ENCODE data around the gene DHX57.

Gene DHX57, protein sequence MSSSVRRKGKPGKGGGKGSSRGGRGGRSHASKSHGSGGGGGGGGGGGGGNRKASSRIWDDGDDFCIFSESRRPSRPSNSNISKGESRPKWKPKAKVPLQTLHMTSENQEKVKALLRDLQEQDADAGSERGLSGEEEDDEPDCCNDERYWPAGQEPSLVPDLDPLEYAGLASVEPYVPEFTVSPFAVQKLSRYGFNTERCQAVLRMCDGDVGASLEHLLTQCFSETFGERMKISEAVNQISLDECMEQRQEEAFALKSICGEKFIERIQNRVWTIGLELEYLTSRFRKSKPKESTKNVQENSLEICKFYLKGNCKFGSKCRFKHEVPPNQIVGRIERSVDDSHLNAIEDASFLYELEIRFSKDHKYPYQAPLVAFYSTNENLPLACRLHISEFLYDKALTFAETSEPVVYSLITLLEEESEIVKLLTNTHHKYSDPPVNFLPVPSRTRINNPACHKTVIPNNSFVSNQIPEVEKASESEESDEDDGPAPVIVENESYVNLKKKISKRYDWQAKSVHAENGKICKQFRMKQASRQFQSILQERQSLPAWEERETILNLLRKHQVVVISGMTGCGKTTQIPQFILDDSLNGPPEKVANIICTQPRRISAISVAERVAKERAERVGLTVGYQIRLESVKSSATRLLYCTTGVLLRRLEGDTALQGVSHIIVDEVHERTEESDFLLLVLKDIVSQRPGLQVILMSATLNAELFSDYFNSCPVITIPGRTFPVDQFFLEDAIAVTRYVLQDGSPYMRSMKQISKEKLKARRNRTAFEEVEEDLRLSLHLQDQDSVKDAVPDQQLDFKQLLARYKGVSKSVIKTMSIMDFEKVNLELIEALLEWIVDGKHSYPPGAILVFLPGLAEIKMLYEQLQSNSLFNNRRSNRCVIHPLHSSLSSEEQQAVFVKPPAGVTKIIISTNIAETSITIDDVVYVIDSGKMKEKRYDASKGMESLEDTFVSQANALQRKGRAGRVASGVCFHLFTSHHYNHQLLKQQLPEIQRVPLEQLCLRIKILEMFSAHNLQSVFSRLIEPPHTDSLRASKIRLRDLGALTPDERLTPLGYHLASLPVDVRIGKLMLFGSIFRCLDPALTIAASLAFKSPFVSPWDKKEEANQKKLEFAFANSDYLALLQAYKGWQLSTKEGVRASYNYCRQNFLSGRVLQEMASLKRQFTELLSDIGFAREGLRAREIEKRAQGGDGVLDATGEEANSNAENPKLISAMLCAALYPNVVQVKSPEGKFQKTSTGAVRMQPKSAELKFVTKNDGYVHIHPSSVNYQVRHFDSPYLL (N-terminal part only)

DNA sequence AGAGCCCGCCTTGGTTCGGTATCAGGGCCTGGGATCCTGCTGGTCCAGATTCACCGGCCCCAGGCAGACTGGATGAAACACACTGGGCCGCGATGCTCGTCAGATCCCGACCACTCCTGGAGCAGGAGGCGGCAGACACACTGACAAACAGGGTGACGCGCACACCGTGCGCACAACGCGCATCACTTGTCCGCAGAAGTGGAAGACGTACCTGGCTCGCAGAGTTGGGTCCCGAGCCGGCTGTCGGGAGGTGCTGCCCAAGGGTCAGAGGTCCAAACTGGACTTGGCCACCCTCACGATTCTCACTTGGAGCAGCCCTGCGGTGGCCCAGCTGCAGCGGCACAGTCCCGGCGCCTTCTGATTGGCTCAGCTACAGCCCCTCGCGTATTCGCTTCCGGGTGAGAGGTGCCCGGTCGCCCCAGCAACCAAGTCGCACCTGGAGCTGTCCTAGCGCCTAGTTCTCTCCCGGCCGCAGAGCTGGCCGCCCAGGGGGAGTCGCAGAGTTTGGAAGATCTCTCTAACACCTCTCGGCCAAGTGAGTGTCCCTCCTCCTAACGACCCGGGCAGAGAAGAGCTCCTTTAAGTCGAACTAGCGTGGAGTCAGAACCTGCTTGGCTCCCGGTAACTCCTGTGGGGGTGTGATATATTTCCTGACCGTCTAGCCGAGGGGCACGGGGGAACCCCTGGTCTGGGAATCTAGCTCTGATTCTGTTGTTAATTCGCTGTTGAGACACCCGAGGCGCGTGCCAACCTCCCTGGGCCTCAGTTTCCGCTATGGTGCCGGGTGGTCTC is at the start of gene DHX57, which contains the start of gene MORN2:
DHX57 (minus strand) TSS at position 359 of the 792 bp plus-strand sequence. CDS start 7,529 bp downstream, outside the sequence.
MORN2 (plus strand) TSS at position 401 of the 792 bp plus-strand sequence.
- DNase-seq (ENCODE audit: low spot score) = peak; percentile 80

DNA sequence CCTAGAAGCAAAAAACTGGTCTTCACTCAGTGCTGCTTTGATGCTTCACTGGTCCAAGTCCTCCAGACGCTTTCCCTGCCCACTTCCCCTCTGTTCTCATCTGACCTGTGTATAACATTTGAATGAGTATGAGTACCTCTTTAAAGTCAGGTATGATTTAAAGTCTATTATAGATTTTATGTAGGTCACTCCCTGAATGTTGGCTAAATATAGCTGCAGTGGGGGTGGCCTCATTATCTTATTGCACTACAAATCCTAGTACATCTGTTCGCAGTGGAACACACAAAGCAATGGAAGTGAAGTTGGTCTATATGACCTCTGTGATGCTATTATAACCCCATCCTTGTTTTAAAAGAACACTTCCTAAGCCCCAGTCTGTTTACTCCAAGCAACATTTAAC is 47.2 kb upstream of the DHX57 start:
- DNase-seq (ENCODE audit: low spot score) = no peak

DNA sequence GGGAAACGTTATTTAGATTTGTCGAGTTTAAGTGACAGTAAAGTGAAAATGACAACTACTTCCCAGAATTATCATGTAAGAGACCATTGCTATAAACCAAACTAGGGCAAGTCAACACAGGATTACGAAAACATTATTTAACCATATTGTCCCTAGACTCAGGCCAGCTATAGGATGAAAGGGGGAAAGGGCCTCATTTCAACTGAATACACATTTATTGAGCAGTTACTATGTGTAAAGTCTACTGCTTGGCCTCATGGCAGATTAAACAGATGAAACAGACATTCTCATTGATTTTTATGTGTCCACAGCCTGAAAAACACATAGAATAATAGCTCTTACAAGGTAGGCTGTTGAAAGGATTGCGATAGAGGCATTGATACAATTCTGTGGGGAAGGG is 46.7 kb upstream of the DHX57 start:
- DNase-seq (ENCODE audit: low spot score) = no peak

DNA sequence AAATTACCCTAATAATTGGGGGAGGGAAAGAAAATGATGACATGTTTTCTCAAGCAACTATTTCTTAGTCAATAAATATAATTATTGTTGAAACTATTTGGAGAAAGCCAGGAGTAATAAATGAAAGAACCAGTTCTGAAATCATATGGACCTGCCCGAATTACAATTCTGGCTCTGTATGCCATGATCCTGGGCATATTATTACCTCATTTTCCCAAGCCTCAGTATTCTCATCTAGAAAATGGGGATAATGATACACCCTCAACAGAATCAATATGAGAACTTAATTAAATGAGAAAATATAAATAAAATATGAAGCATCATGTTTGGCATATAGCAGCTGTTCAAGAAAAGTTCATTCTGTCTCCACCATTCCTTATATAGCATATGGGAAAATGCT is 36.9 kb upstream of the DHX57 start:
- DNase-seq (ENCODE audit: low spot score) = no peak

DNA sequence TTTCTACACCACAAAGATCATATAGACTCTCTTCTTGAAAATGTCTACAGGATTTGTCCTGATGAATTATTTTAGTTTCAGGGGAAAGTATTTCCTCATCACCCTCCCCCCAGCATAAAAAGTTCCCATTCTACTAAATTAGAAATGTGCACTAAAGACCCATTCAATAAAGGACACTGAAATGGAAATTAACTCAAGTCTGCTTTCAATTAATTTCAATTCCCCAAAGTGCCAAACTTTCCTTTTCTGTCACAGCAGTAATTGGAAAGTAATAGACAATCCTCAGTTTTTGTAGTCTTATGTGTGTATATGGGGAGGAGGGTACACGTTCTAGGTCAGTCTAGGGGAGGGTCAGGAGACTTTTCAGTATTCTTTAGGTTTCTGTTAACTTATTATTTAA is 35.5 kb upstream of the DHX57 start:
- DNase-seq (ENCODE audit: low spot score) = no peak

DNA sequence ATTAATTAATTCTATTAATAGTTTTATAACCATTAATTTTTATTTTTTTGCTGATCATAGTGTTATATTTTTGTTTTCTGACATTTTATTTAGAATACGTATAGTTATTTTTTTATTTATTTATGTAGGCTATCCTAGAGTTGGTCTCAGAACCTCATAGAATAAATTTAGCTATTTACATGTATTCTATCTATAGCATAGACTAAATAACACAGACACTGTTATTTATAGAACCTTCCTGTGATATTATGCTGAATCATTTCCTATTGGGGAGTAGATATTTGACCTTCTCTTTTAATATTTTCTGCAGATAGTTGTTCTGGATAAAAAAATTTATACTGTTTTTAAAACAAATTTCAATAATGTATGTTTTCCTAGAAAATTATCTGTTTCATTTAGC is 34.1 kb upstream of the DHX57 start:
- no peak for DNase-seq (ENCODE audit: low spot score)

DNA sequence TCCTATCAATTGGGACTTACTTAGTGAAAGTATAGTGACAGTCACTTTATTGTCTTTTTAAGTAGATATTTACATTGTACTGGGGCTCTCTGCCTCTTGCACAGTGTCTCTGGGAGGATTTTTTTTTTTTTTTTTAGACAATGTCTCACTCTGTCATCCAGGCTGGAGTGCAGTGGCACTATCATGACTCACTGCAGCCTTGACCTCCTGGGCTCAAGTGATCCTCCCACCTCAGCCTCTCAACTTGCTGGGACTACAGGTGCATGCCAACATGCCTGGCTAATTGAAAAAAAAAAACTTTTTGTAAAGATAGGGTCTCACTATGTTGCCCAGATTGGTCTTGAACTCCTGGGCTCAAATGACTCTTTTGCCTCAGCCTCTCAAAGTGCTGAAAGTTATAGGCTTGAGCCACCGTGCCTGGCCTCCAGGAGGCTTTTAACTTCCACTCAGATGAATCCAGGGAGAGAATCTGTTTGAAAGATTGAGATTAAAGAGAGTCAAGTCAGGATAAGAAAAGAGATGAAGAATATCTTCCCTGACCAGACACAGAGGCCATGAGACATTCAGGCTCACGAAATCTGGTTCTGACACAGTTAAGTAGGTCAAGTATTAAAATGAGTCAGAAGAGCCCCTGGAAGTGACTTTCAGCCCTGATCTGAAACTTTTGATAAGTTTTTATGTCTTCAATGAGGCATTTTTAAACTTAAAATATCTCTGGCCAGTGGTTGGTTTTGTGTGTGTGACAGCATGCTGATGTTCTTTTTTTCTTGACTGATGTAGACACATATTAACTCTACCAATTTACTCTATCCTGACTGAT is 32.2 kb upstream of the DHX57 start:
- no peak for DNase-seq (ENCODE audit: low spot score)

DNA sequence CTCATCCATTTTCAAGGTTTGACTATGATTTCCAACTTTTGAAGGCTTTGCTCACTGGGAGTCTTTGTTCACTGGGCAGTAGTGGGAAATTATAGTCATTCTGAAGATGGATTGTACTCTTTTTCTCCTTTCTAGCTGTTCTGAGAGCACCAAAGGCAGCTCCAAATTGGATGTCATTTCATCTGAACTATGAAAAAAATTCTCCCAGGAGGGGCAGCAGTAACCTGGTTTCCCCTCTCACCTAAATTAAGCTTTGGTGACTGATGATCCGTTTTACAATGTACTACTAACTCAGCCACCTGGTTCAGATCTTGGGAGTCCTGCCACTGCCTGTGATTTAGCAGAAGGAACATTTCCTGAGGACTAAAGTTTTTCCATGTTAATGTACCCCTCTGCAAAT is 31.5 kb upstream of the DHX57 start:
- DNase-seq (ENCODE audit: low spot score) = no peak

DNA sequence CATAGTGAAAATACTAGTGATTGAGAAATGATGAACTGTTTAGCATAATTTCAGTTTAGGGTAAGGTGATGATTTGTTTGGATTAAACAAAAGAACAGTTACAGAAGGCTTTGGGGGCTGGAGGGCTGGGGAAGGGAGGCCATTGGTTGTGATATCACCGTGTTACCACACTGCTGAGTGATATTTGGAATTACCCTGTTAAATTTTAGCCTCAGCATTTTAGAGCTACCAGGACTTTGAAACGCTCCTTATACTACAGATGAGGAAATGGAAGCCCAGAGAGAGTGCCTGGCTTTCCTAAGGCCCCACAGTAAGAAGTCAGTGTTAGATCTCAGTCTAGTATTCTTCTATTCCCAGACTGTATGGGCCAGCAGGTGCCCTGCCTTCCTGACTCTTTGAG is 29.5 kb upstream of the DHX57 start:
- no peak for DNase-seq (ENCODE audit: low spot score)

DNA sequence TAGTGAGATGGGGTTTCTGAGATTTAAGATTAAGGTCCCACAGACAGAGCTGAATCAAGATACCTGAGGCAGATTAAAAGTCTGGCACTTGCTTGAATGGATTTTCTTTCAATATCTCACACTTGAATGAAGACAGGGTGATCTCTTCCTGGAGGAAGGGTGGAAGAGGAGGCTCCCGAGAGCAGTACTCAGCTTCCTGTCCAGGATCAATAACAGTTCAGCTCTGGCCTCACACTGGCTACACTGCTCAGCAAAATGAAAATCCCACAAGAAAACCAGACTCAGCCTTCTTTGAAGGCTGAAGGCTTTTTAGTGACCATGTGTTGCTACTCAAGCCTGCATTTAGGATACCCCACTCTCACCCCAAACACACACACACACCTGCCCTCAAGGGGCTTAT is 25.0 kb upstream of the DHX57 start:
- no peak for DNase-seq (ENCODE audit: low spot score)

DNA sequence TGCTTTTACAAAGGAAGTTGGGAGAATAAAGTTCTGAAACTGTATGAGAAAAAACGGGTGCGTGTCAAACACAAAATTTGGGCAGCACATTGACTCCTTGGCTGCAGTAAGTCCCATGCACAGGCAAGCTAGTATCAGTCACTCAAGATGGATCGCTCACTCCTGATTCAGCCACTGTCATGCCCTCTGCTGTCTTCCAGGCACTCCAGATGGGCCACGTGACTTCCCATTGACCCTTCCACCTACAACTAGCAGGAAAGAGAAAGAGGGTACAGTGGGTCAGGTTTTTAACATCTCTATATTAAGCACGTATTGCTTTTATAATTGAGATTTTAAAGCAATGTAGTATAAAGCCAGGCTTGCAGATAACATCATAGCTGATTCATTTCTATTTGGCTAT is 22.5 kb upstream of the DHX57 start:
- no peak for DNase-seq (ENCODE audit: low spot score)

DNA sequence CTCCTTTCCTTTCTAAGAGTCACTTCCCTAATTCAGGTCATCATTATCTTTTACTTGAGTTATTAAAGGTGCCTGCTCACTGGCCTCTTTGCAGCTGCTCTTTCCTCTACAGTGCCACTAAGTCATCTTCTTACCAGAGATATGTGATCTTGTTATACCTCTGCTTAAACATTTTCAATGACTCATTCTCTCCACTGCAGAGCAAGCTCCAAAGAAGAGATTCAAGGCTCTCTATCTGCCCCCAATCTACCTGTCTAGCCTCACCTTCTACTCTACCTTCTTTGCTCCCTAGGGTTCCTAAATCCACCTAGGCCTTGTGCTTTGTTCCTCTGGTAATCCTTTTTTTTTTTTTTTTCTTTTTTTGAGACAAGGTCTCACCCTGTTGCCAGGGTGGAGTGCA is 17.1 kb upstream of the DHX57 start:
- no peak for DNase-seq (ENCODE audit: low spot score)

DNA sequence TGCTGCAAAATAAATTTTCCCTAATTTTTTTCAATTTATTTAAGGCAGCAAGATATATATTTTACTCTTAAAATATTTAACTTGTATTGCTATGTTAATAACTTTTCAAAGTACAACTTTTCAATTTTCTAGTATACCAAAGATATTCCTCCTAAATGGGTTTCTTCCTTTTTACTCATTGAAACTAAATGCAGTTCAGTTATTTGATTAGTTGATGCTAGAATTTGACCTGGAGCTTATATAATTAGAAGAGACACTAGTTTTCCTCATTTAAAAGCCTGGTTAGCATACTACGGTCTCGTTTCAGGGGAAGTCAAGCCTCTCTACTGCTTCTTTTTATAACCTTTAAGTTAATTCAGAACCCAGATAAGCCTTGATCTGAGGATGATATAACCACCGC is 13.8 kb upstream of the DHX57 start, which contains the start of gene ARHGEF33:
ARHGEF33 (plus strand) TSS at position 301 of the 400 bp plus-strand sequence. CDS start 29,573 bp downstream, outside the sequence.
- DNase-seq (ENCODE audit: low spot score) = no peak

DNA sequence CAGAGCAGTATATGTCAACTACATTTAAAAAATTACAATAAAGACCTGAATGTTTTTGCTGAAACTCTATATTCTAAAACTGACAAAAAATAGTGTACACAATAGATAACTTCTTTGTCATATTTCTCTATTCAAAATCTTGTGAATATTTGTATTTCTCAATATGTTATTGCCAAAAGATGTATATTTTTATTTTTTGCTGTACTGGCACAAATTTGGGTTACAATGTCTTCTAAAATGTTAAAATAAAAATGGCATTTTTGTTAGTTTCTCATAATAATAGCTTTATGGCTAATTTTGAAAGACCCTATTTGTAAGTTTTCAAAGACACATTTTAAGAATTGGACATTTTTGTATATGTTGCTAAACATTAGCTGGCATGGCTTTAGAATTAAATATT is 13.3 kb upstream of the DHX57 start:
- DNase-seq (ENCODE audit: low spot score) = no peak

DNA sequence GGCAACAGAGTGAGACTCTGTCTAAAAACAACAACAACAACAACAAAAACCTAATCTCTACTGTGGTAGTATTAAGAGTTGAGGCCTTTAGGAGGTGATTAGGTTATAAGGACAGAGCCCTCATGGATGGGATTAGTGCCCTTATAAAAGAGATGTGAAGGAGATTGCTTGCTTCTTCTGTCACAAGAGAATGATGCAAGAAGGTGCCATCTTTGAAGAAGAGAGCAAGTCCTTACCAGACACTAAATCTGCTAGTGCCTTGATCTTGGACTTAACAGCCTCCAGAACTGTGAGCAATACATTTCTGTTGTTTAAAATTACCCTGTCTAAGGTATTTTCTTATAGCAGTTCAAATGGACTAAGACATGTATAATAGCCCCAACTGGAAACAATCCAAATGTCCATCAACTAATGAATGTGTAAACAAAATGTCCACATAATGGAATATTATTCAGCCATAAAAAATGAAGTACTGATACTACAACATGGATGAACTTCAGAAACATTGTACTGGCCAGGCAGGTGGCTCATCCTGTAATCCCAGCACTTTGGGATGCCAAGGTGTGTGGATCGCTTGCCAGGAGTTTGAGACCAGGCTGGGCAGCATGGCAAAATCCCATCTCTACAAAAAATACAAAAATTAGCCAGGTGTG is 12.3 kb upstream of the DHX57 start:
- DNase-seq (ENCODE audit: low spot score) = no peak

DNA sequence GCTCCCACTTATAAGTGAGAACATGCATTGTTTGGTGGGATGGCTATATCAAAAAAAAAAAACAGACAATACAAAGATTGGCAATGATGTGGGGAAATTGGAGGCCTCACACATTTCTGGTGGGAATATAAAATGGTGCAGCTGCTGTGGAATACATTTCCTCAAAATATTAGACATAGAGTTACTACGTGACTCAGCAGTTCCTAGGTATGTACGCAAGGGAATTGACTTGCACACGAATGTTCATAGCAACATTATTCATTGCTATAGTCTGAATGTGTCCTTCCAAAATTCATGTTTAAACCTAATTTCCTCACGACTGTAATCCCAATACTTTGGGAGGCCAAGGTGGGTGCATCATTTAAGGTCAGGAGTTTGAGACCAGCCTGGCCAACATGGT is 11.6 kb upstream of the DHX57 start:
- DNase-seq (ENCODE audit: low spot score) = no peak

DNA sequence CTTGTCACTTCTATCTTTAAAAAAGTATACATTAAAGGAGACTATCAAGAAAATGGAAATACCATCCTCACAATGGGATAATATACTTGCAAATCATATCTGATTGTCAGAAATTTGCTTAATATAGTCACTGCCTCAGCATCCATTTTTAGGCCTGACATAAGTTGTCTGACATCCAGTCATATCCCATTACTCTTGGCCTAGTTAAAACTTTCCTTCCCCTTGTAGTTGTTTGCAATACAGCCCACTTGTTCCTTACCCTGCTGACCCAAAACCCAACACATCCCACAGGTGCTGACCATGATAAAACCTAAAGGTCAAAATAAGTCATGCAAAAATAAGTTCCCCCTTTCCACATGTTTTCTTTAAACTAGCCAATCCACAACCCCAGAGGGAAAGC is 10.3 kb upstream of the DHX57 start:
- DNase-seq (ENCODE audit: low spot score) = no peak

DNA sequence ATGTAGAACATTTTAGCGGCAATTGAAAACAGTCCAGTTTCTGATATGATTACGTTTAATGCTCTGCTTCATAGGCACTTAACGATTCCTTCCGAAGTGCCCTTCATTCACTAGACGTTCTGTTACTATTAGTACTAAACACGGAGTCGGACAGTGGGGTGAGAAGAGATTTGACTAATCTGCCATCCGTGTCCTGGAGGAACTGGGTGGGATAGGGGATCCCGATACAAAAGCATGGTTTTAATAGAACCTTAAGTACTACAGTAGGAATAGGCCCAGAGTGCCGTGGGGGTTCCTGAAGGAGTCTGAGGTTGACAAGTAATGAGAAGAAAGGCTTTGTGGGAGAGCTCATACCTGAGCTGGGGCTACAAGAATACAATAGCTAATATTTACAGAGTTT is 673 bp upstream of the DHX57 start:
- no peak for DNase-seq (ENCODE audit: low spot score)

DNA sequence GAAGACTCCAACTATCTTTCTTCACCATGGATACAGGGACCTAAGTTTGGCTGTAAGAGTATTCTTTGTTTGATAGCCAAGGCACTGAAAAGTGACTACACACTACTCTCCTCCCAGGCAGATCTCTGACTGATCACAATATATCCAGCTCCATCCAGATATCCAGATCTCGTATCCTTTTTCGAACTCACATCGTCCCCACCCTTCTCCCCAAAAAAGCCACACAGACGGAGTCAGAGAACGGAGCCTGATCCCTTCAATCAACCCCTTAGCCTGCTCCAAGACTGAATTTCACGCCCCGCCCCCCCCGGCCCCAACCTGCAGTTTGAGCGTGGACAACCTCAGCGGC is 533 bp downstream of the DHX57 start:
- DNase-seq (ENCODE audit: low spot score) = no peak

DNA sequence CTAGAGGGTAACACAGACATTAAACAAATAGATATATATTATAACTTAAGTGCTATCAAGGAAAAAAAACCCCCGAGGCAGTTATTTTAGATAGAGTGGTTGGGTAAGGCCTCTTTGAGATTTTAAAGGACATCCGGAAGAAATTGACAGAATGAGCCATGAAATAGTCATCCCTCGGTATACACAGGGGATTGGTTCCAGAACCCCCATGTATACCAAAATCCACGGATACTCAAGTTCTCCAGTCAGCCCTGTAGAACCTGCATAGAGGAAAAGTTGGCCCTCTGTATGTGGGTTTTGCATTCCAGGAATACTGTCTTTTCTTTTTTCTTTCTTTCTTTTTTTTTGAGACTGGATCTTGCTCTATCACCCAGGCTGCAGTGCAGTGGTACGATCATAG is 2.0 kb downstream of the DHX57 start:
- no peak for DNase-seq (ENCODE audit: low spot score)
